ENCODE data around the gene CDK16.

GRCh38 chrX:47202877-47203276 lies 15.6 kb upstream of the CDK16 start:
- TF ChIP-seq CTCF (IDR thresholded peaks at IDR 0.05; ENCODE audit: extremely low read depth in 1 of 2, insufficient read depth in 1 of 2, low read depth in 1 of 2, low read length in 2 of 2) (no peak), POLR2A (IDR thresholded peaks at IDR 0.05; ENCODE audit: low read depth, low read length) (no peak), POLR2AphosphoS5 (IDR thresholded peaks at IDR 0.05; ENCODE audit: insufficient read depth, low read depth, low read length) (no peak)

All from endothelial cell of umbilical vein (primary cell).